ENCODE measurements around the gene ZNF516. TPM values are rescaled to one million over a fixed set of nuclear protein-coding genes. Genes with fewer than 3 reads are reported as not detected.

ZNF516 gene
- total RNA-seq, 1 experiment from 2014 or later, result 25.5 TPM

DNA sequence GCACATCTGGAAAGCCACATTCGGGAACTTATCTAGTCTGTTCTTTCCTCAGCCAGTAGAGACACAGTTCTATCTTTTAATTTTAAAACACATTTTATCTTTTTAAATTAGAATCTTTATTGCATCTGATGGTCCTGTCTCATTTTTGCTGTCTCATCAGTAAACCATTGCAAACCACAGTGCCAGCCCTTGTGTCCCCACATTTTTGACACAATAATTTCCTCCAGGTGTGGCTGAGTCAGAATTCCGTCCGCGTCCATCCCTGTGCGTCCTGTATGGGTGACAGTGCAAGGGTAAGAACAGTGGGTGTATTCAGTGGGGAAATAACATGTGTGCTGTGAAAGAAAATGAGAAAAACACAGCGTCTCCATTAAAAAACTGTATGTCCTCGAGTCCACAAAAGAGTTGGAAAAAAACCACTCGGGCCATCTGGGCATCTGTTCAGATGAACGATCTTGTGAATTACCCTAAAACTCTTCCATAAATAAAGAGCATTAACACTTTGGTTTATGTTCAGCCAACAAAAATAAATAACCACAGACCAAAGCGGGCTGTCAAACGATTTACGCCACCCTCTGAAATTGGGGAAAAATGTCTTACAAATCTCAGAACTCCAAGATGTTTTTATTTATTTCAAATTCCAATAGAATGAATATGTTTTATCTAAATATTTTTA lies 137.3 kb downstream of the ZNF516 start:
- Mint-ChIP-seq H3K4me3 (ENCODE audit: unreplicated experiment) (no peak overlapping the region), H3K27me3 (ENCODE audit: insufficient read depth, unreplicated experiment) (no peaks in the 10 kb centered on the region), H3K27ac (ENCODE audit: unreplicated experiment) (no peak overlapping the region), H3K36me3 (ENCODE audit: insufficient read depth, unreplicated experiment) (peaks cover 16% of the 10 kb centered on the region), H3K4me1 (ENCODE audit: low read depth, unreplicated experiment) (no peaks in the 10 kb centered on the region), H3K9me3 (ENCODE audit: unreplicated experiment) (no peaks in the 10 kb centered on the region)
- Histone ChIP-seq H3K4me1 (no peaks in the 10 kb centered on the region), H3K4me3 (ENCODE audit: low read depth, low read length) (no peak overlapping the region), H3K36me3 (ENCODE audit: control insufficient read depth, insufficient read depth, low read length) (no peaks in the 10 kb centered on the region; the same call in 1 of the 2 replicates), H3K27me3 (replicated peaks; ENCODE audit: control insufficient read depth, insufficient read depth, low read length) (no peaks in the 10 kb centered on the region), H3K9me3 (no peaks in the 10 kb centered on the region)
- intact Hi-C loops (cut with micrococcal nuclease; ENCODE audit: unreplicated experiment), result no loop called here
- TF ChIP-seq, protein P1, sequence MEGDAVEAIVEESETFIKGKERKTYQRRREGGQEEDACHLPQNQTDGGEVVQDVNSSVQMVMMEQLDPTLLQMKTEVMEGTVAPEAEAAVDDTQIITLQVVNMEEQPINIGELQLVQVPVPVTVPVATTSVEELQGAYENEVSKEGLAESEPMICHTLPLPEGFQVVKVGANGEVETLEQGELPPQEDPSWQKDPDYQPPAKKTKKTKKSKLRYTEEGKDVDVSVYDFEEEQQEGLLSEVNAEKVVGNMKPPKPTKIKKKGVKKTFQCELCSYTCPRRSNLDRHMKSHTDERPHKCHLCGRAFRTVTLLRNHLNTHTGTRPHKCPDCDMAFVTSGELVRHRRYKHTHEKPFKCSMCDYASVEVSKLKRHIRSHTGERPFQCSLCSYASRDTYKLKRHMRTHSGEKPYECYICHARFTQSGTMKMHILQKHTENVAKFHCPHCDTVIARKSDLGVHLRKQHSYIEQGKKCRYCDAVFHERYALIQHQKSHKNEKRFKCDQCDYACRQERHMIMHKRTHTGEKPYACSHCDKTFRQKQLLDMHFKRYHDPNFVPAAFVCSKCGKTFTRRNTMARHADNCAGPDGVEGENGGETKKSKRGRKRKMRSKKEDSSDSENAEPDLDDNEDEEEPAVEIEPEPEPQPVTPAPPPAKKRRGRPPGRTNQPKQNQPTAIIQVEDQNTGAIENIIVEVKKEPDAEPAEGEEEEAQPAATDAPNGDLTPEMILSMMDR (IDR thresholded peaks at IDR 0.05; ENCODE audit: insufficient read depth in 1 of 2, low read depth in 1 of 2, low read length in 1 of 2, severe bottlenecking in 1 of 2, unreplicated experiment in 1 of 2), result no peak
- DNase-seq, result no peak
- POLR2A ChIA-PET, result no interaction called here
- no TSS peak for BruUV-seq (replicated peaks)
- CTCF ChIA-PET, result no interaction called here

DNA sequence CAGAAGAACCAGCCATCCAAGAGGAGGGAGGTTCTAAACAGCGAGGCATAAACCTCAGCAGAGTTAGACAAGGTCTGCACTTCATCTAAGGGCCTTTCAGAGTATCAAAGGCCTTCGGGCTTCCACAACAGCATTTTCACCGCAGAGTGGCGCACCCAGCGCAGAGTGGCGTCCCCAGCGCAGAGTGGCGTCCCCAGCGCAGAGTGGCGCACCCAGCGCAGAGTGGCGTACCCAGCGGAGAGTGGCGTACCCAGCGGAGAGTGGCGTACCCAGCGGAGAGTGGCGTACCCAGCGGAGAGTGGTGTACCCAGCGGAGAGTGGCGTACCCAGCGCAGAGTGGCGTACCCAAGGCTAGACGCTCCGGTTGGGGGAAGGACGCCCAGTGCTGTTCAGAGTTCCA lies 137.9 kb downstream of the ZNF516 start:
- Mint-ChIP-seq H3K36me3 (ENCODE audit: insufficient read depth, unreplicated experiment) (peaks cover 16% of the 10 kb centered on the region), H3K4me3 (ENCODE audit: unreplicated experiment) (no peak overlapping the region), H3K27me3 (ENCODE audit: insufficient read depth, unreplicated experiment) (no peaks in the 10 kb centered on the region), H3K4me1 (ENCODE audit: low read depth, unreplicated experiment) (no peaks in the 10 kb centered on the region), H3K9me3 (ENCODE audit: unreplicated experiment) (no peaks in the 10 kb centered on the region), H3K27ac (ENCODE audit: unreplicated experiment) (no peak overlapping the region)
- H3K27me3 ChIP-seq (replicated peaks; ENCODE audit: control insufficient read depth, insufficient read depth, low read length), result no peaks in the 10 kb centered on the region
- H3K9me3 ChIP-seq, result no peaks in the 10 kb centered on the region
- no peak overlapping the region for H3K4me3 ChIP-seq (ENCODE audit: low read depth, low read length)
- no TSS peak for BruUV-seq (replicated peaks)
- no peaks in the 10 kb centered on the region for H3K4me1 ChIP-seq
- intact Hi-C loops (cut with micrococcal nuclease; ENCODE audit: unreplicated experiment), result no loop called here
- TF ChIP-seq, protein P1 (IDR thresholded peaks at IDR 0.05; ENCODE audit: insufficient read depth in 1 of 2, low read depth in 1 of 2, low read length in 1 of 2, severe bottlenecking in 1 of 2, unreplicated experiment in 1 of 2), result no peak
- no peaks in the 10 kb centered on the region; the same call in 1 of the 2 replicates for H3K36me3 ChIP-seq (ENCODE audit: control insufficient read depth, insufficient read depth, low read length)
- ChIA-PET CTCF (no interaction called here), POLR2A (no interaction called here)
- no peak for DNase-seq

GRCh38 chr18:76356666-76357065 lies 138.4 kb downstream of the ZNF516 start:
- ChIA-PET CTCF (no interaction called here), POLR2A (no interaction called here)
- Mint-ChIP-seq H3K27ac (ENCODE audit: unreplicated experiment) (no peak overlapping the region), H3K27me3 (ENCODE audit: insufficient read depth, unreplicated experiment) (no peaks in the 10 kb centered on the region), H3K36me3 (ENCODE audit: insufficient read depth, unreplicated experiment) (peaks cover 16% of the 10 kb centered on the region), H3K4me3 (ENCODE audit: unreplicated experiment) (no peak overlapping the region), H3K4me1 (ENCODE audit: low read depth, unreplicated experiment) (no peaks in the 10 kb centered on the region), H3K9me3 (ENCODE audit: unreplicated experiment) (no peaks in the 10 kb centered on the region)
- no peaks in the 10 kb centered on the region; the same call in 1 of the 2 replicates for H3K36me3 ChIP-seq (ENCODE audit: control insufficient read depth, insufficient read depth, low read length)
- H3K4me1 ChIP-seq, result no peaks in the 10 kb centered on the region
- no peak overlapping the region for H3K4me3 ChIP-seq (ENCODE audit: low read depth, low read length)
- no peaks in the 10 kb centered on the region for H3K27me3 ChIP-seq (replicated peaks; ENCODE audit: control insufficient read depth, insufficient read depth, low read length)
- no peak for DNase-seq
- intact Hi-C loops (cut with micrococcal nuclease; ENCODE audit: unreplicated experiment), result no loop called here
- BruUV-seq (replicated peaks), result no TSS peak
- H3K9me3 ChIP-seq, result no peaks in the 10 kb centered on the region
- TF ChIP-seq, protein P1 (IDR thresholded peaks at IDR 0.05; ENCODE audit: insufficient read depth in 1 of 2, low read depth in 1 of 2, low read length in 1 of 2, severe bottlenecking in 1 of 2, unreplicated experiment in 1 of 2), result no peak

Measured in Caco-2 (cell line).